Measurements from ENCODE around the gene PRKG1. TPM values are rescaled to one million over a fixed set of nuclear protein-coding genes. Genes with fewer than 3 reads are reported as not detected.
"Not testable (repeated sequence)": the region's sequence is repeated elsewhere in the genome, so short reads cannot be mapped to it uniquely, and the experiment has no call there.

PRKG1 gene
- total RNA-seq, 2 experiments from 2014 or later: not detected

DNA sequence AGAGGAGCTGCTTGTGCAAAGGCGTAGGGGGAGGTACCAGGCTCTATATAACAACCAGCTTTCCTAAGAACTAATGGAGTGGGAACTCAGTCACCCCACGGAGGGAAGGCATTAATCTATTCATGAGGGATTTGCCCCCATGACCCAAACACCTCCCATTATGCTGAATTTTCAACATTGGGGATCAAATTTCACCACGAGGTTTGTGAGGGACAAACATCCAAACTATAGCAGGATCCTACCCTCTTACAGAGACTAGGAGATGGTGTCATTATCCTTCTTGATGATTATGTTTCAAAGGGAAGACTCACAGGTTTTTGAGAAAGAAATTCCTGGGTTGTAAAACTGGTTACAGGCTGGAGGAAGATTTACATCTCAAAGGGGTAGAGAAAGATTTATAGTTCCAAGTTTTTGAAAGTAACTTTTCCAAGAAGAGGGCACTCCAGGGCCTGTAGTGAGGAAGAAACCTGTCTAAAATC lies 944.8 kb downstream of the PRKG1 start:
- CTCF ChIA-PET: no interaction called here
- POLR2A ChIA-PET: no interaction called here

DNA sequence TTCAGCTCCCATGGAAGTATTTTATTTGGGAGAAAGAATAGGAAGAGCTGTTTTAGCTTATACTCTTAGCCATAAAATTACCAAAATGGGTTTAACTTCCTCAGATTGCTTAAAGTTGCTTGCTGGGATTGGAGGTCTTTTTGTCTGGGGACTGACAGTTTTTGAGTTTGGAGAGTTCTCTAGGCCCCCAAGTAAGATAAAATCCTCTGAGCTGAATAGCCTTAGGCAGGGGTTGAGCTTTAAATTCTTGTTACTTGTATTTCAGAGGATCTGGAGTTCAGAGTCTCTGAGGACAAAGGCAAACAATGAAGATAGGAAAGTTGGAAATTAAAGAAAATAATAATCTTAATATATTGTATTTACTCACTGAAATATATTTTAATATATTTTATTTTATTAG lies 945.4 kb downstream of the PRKG1 start:
- no peak for DNase-seq
- H3K9me3 Mint-ChIP-seq: no peaks in the 10 kb centered on the region
- H3K27ac Mint-ChIP-seq: no peak overlapping the region
- CTCF ChIA-PET: no interaction called here
- no peaks in the 10 kb centered on the region for H3K27me3 Mint-ChIP-seq
- H3K36me3 Mint-ChIP-seq (ENCODE audit: low read depth): no peaks in the 10 kb centered on the region
- no peaks in the 10 kb centered on the region for H3K4me1 Mint-ChIP-seq
- POLR2A ChIA-PET: no interaction called here
- no peak overlapping the region for H3K4me3 Mint-ChIP-seq

More for the DNA sequence above, 944.8 kb downstream of the PRKG1 start:
- Mint-ChIP-seq H3K4me3 (no peak overlapping the region), H3K9me3 (no peaks in the 10 kb centered on the region), H3K4me1 (no peaks in the 10 kb centered on the region), H3K27ac (no peak overlapping the region), H3K27me3 (no peaks in the 10 kb centered on the region), H3K36me3 (ENCODE audit: low read depth) (no peaks in the 10 kb centered on the region)
- no peak for DNase-seq

DNA sequence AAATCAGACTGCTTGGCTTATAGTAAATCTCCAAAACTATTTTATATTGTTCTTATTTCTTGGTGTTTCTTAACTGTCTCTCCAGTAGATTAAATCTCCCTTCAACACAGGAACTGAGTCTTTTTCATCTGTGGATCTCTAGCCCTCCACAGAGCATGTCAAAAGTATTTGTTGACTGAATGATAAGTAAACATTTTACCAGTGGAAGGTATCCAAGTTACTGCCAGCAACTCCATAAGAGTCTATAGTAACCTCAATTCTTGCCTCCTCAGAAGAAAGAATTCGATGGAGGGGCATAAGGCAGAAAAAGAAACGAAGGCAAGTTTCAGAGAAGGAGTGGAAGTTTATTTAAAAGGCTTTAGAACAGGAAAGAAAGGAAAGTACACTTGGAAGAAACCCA lies 945.9 kb downstream of the PRKG1 start:
- CTCF ChIA-PET: no interaction called here
- no peak overlapping the region for H3K4me3 Mint-ChIP-seq

DNA sequence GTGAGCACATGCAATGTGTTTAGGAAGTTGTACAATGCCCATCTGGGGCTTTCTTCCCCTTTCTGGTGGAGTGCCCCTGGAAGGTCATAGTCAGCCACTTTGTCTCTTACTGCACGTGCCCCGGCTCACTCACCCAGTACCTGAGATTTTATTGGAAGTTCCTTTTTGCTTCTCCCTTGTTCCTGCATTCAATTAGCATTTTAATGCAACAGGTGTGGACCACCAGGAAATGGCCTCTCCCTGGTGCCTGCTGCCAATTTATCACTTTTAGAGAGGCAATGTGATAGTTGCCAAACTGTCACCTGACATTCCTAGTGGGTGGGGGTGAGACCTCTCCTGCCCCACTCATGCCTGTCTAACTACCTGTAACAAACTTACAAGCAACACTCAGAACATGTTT lies 946.4 kb downstream of the PRKG1 start:
- Mint-ChIP-seq H3K27me3 (no peaks in the 10 kb centered on the region), H3K9me3 (no peaks in the 10 kb centered on the region), H3K4me3 (no peak overlapping the region), H3K36me3 (ENCODE audit: low read depth) (no peaks in the 10 kb centered on the region), H3K4me1 (no peaks in the 10 kb centered on the region), H3K27ac (no peak overlapping the region)
- no peak for DNase-seq
- CTCF ChIA-PET: no interaction called here
- POLR2A ChIA-PET: no interaction called here

More for the DNA sequence above, 945.9 kb downstream of the PRKG1 start:
- Mint-ChIP-seq H3K27ac (no peak overlapping the region), H3K4me1 (no peaks in the 10 kb centered on the region), H3K9me3 (no peaks in the 10 kb centered on the region), H3K36me3 (ENCODE audit: low read depth) (no peaks in the 10 kb centered on the region), H3K27me3 (no peaks in the 10 kb centered on the region)
- POLR2A ChIA-PET: no interaction called here
- no peak for DNase-seq

DNA sequence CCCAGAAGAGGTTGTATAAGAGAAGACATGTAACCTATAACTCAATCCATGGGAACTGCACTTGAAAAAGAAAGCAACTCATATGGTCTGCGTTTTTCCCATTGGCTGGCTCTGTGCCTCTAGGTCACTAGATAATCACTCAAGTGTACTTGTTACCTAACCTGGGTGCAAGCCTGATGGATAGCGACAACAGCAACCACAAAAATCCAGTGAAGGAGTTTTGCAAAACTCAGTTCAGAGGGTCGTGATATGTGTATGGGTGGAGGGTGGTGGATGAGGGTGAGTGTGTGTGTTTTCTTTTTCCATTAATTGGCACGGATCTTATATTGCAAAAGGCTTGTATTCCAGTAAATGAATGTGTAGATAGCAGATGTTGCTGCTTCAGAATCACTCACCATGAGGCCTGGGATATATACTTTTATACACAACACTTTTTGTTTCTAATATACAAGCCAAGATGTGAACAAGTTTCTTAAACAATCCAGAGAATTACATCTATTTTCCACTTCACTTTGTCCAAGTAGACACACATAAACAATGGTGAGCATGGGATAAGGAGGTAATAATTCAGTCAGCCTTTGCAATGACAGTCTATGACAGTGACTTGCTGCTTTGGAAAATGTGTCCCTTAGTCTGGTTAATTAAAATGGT lies 952.9 kb downstream of the PRKG1 start:
- H3K27ac Mint-ChIP-seq: no peak overlapping the region
- H3K36me3 Mint-ChIP-seq (ENCODE audit: low read depth): no peaks in the 10 kb centered on the region
- no peaks in the 10 kb centered on the region for H3K27me3 Mint-ChIP-seq
- no peak for DNase-seq
- ChIA-PET POLR2A (no interaction called here), CTCF (no interaction called here)
- H3K4me3 Mint-ChIP-seq: no peak overlapping the region
- H3K4me1 Mint-ChIP-seq: no peaks in the 10 kb centered on the region
- no peaks in the 10 kb centered on the region for H3K9me3 Mint-ChIP-seq

DNA sequence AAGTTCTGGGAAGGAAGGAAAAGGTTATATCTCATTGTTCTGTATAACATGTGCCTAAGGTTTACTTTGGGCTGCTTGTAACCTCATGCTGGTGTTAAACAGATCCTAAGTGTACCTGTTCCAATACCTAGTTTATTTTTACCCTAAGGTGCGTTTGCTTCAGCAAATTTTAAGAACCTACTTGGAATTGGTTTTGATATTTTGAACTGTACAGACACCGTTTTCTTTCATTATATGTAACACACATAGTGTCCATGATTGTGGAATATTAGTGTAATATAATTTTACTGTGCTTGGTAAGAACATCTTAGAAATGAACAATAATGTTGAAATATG lies 954.2 kb downstream of the PRKG1 start:
- Mint-ChIP-seq H3K27me3 (no peaks in the 10 kb centered on the region), H3K27ac (no peak overlapping the region), H3K4me3 (no peak overlapping the region), H3K36me3 (ENCODE audit: low read depth) (no peaks in the 10 kb centered on the region), H3K9me3 (no peaks in the 10 kb centered on the region), H3K4me1 (no peaks in the 10 kb centered on the region)
- CTCF ChIA-PET: no interaction called here
- POLR2A ChIA-PET: no interaction called here
- DNase-seq: no peak

DNA sequence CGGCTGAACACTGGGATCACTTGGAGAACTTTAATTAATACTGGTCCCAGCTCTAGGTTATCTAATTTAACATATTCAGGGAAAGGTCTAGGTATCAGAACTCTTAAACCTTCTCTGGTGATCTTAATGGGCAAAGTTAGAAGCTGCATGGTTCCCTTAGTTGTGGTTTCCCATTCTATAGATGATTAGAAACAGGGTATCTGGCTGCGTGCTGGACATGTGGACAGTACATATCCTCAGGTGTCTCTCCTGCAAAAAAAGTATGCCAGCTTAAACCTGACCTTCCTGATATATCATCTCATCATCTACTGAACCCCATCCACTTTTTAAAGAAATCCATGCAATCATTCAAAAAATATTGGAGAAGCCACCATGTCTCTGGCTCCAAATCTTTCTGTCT lies 955.3 kb downstream of the PRKG1 start:
- ChIA-PET CTCF (no interaction called here), POLR2A (no interaction called here)
- Mint-ChIP-seq H3K36me3 (ENCODE audit: low read depth) (no peaks in the 10 kb centered on the region), H3K4me1 (no peaks in the 10 kb centered on the region), H3K27ac (no peak overlapping the region), H3K9me3 (no peaks in the 10 kb centered on the region), H3K27me3 (no peaks in the 10 kb centered on the region), H3K4me3 (no peak overlapping the region)
- no peak for DNase-seq

DNA sequence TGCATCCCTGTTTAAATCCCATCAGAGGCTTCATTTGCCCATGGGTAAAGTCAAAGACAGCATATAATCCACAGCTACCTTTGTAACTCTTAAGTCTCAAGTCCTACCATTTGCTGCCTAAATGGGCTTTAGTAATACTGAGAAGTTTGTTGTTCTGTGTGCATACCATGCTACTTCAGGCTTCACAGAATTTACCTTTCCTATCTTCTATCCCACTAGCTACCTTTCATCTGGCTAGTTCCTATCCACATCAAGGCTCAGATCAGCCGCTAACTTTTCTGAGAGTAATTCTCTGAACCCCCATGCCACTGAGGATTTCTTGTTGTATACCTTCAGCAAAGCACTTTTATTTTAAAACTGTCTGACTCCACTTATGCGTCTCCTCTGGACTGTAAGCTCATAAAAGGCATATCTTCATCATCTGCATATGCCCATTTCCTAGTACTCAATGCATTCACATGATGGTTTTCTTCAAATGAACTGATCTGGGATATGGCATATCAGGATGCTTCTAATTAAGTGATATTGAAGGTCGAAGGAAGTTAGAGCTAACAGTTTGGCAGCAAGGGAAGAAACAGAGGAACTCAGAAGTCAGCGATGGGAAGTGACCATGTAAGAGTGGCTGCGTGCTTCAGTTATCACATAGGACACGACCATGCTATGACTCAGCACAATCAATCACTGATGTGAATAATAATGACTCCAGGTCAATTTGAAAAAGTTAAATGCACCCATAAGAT lies 955.9 kb downstream of the PRKG1 start:
- ChIA-PET POLR2A (no interaction called here), CTCF (no interaction called here)
- DNase-seq: no peak
- Mint-ChIP-seq H3K9me3 (no peaks in the 10 kb centered on the region), H3K4me1 (no peaks in the 10 kb centered on the region), H3K36me3 (ENCODE audit: low read depth) (no peaks in the 10 kb centered on the region), H3K27ac (no peak overlapping the region), H3K4me3 (no peak overlapping the region), H3K27me3 (no peaks in the 10 kb centered on the region)

DNA sequence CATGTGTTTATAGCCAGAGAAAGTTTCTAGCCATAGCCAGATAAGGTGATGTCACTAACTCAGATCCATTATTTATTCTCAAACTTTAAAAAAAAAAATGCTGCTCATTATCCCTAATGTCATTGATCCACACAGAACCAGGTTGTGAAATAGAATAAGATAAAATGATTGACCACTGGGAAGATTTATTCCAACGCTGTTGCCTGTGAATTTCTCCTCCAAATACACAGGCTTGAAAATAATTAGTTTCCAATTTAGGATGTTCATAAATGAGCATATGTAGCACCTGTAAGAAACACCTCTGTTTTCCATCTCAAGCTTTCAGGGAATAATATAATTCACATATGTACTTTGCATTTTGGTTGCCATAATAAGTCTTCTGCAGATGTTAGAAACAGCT lies 956.7 kb downstream of the PRKG1 start:
- ChIA-PET CTCF (no interaction called here), POLR2A (no interaction called here)
- H3K4me1 Mint-ChIP-seq: no peaks in the 10 kb centered on the region

DNA sequence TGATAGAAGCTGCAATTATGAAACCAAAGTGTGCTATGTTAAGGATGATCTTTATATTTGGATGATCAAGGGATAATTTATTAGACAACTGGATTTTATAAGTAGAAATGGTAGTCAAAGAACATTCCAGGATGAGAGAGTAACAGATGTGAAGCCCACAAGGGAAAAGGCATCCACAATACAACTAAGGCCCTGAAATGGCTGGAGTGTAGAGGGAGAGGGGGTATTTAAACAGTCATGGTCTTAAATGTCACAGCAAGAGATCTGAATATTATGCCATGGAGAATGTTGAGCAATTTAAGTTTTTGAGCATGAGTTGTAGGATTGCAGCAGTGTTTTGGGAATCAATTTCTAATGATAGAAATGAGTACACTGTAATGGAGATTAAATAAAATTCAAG lies 957.5 kb downstream of the PRKG1 start:
- Mint-ChIP-seq H3K4me1 (no peaks in the 10 kb centered on the region), H3K9me3 (no peaks in the 10 kb centered on the region), H3K27me3 (no peaks in the 10 kb centered on the region), H3K27ac (no peak overlapping the region), H3K36me3 (ENCODE audit: low read depth) (no peaks in the 10 kb centered on the region), H3K4me3 (no peak overlapping the region)
- ChIA-PET POLR2A (no interaction called here), CTCF (no interaction called here)
- DNase-seq: no peak

More for the DNA sequence above, 956.7 kb downstream of the PRKG1 start:
- no peak for DNase-seq
- H3K27me3 Mint-ChIP-seq: no peaks in the 10 kb centered on the region
- no peaks in the 10 kb centered on the region for H3K9me3 Mint-ChIP-seq
- H3K27ac Mint-ChIP-seq: no peak overlapping the region
- H3K4me3 Mint-ChIP-seq: no peak overlapping the region
- H3K36me3 Mint-ChIP-seq (ENCODE audit: low read depth): no peaks in the 10 kb centered on the region

DNA sequence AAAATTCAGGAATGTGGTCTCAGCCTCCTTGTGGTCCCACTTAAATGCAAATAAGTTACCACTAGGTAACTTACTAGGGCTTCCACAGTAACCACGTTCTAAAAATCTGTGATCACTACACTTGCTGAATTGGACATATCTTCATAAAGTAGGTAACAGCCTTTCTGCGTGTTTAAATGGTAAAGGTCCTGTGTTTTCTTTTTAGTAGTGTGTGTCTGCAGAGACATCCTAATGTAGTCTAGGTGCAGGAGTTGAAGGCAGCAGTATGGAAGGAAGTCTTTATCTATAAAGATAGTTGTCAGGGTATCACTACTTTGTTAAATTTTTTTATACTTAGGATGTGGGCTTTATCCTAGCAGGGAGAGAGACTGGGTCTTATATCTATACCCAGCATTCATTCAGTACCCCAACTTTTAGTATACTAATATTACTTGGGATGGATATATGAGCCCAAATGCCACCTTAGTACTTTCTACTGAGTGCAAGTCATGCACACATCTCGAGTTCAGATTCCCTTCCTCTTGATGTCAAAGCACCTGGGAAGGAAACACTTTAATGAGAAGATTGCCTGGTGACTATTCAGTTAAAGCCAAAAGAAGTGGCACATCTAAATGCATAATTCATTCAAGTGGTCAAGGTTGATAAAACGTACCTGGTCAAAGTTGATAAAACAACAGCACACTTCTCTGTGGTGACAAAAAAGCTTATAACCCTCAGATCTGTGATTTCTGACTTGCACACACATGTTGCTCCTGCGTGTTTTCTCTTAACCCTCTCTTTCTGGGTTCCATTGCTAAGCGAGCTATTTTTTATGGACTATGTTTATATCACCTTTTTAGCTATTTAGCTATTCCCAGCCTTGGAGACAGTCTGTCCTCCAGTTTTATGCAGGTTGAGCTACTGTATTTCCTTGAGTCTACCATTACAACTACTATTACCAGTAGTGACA lies 958.7 kb downstream of the PRKG1 start:
- ChIA-PET POLR2A (no interaction called here), CTCF (no interaction called here)
- no peak for DNase-seq
- no peaks in the 10 kb centered on the region for H3K9me3 Mint-ChIP-seq
- no peaks in the 10 kb centered on the region for H3K4me1 Mint-ChIP-seq
- H3K27ac Mint-ChIP-seq: no peak overlapping the region
- no peak overlapping the region for H3K4me3 Mint-ChIP-seq
- no peaks in the 10 kb centered on the region for H3K36me3 Mint-ChIP-seq (ENCODE audit: low read depth)
- no peaks in the 10 kb centered on the region for H3K27me3 Mint-ChIP-seq

DNA sequence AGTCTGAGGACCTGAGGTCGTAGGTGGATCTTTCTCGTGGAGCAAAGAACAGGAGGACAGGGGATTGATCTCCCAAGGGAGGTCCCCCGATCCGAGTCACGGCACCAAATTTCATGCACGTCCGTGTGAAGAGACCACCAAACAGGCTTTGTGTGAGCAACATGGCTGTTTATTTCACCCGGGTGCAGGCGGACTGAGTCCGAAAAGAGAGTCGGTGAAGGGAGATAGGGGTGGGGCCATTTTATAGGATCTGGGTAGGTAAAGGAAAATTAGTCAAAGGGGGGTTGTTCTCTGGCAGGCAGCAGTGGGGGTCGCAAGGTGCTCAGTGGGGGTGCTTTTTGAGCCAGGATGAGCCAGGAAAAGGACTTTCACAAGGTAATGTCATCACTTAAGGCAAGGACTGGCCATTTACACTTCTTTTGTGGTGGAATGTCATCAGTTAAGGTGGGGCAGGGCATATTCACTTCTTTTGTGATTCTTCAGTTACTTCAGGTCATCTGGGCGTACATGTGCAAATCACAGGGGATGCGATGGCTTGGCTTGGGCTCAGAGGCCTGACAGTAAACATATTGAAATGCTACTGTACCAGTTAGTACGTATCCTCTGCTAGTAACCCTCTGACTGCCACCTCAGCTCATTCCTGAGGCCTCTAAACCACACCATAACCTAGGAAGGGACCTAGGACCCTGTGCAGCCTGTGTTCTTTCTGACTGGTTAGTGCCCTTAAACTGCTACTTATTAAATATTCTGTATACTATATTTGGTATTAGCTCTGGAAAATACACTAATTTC lies 964.9 kb downstream of the PRKG1 start:
- DNase-seq; H3K4me3 Mint-ChIP-seq; H3K9me3 Mint-ChIP-seq; CTCF ChIA-PET; POLR2A ChIA-PET; H3K27me3 Mint-ChIP-seq; H3K36me3 Mint-ChIP-seq (ENCODE audit: low read depth); H3K27ac Mint-ChIP-seq; H3K4me1 Mint-ChIP-seq: not testable (repeated sequence)

DNA sequence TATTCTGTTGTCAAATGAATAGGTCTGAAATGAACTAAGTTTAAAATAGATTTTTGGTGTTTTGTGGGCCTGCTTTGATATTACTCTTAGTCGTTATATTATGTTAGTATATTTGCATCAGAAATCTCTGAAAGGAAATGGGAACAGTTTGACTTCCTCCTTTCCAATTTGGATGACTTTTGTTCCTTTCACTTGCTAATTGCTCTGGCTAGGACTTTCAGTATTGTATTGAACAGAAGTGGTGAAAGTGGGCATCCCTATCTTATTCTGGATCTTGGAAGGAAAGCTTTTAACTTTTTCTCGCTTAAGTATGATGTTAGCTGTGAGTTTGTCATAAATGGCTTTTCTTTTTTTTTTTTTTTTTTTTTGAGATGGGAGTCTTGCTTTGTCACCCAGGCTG lies 966.2 kb downstream of the PRKG1 start:
- CTCF ChIA-PET: interaction anchor here (1.1 kb wide), 1 partner anchor 22 kb away, joined by 3 read pairs; no protein-coding TSS in a partner anchor
- H3K4me3 Mint-ChIP-seq: no peak overlapping the region
- H3K27me3 Mint-ChIP-seq: no peaks in the 10 kb centered on the region
- no peak overlapping the region for H3K27ac Mint-ChIP-seq
- no peaks in the 10 kb centered on the region for H3K4me1 Mint-ChIP-seq
- POLR2A ChIA-PET: interaction anchor here (0.7 kb wide), 1 partner anchor 1765 kb away, joined by 5 read pairs; no protein-coding TSS in a partner anchor
- DNase-seq: no peak
- H3K9me3 Mint-ChIP-seq: no peaks in the 10 kb centered on the region
- no peaks in the 10 kb centered on the region for H3K36me3 Mint-ChIP-seq (ENCODE audit: low read depth)

Data from activated CD4-positive, alpha-beta T cell treated with anti-CD3 and anti-CD28 coated beads, Interleukin-2, amount 10 ng/mL, durations not matched to agents 7 days and 5 days (primary cell).